Mesenchymal stem cell (in vitro differentiated cells and primary cell): Measurements from ENCODE around the gene SPATS2.

ENCODE experiments used
- DNase-seq: peaks from one replicate; pipeline ENCODE4 v3.0.0-alpha.2; 2013
- H2AFZ ChIP-seq: one replicate; pipeline ENCODE4 v1.6.1; 2013; ENCODE audit warnings: low read depth, mild to moderate bottlenecking, control low read depth, inconsistent platforms, low read length, moderate library complexity
- H2AK5ac ChIP-seq: 2 replicates; pipeline ENCODE4 v1.6.1; 2013; ENCODE audit warnings: low read length, moderate library complexity, mild to moderate bottlenecking, inconsistent platforms; ENCODE audit not compliant: severe bottlenecking
- H2BK120ac ChIP-seq: one replicate; pipeline ENCODE4 v1.6.1; 2013; ENCODE audit warnings: low read depth, mild to moderate bottlenecking, inconsistent platforms, low read length, moderate library complexity
- H2BK12ac ChIP-seq, 2 experiments: one replicate each; pipeline ENCODE4 v1.6.1; 2013; ENCODE audit warnings: inconsistent platforms in 2 of 2, low read length in 2 of 2, mild to moderate bottlenecking in 2 of 2, moderate library complexity in 2 of 2, control low read depth in 1 of 2
- H2BK15ac ChIP-seq: one replicate; pipeline ENCODE4 v1.6.1; 2013; ENCODE audit warnings: mild to moderate bottlenecking, low read depth, inconsistent platforms; ENCODE audit not compliant: poor library complexity, severe bottlenecking
- H2BK5ac ChIP-seq: 2 replicates; pipeline ENCODE4 v1.6.1; 2013; ENCODE audit warnings: low read depth, mild to moderate bottlenecking, low read length, control low read depth, inconsistent platforms; ENCODE audit not compliant: poor library complexity, severe bottlenecking
- H3K14ac ChIP-seq, 2 experiments: one replicate each; pipeline ENCODE4 v1.6.1; 2013; ENCODE audit warnings: inconsistent platforms in 2 of 2, low read length in 2 of 2, control low read depth in 1 of 2, mild to moderate bottlenecking in 1 of 2, moderate library complexity in 1 of 2
- H3K18ac ChIP-seq, 2 experiments: one replicate each; pipeline ENCODE4 v1.6.1; 2013; ENCODE audit warnings: inconsistent platforms in 2 of 2, low read length in 2 of 2, control low read depth in 1 of 2, low read depth in 1 of 2, mild to moderate bottlenecking in 1 of 2
- H3K23ac ChIP-seq, 2 experiments: one replicate each; pipeline ENCODE4 v1.6.1; 2013; ENCODE audit warnings: inconsistent platforms in 2 of 2, low read length in 2 of 2, mild to moderate bottlenecking in 2 of 2, moderate library complexity in 2 of 2, control low read depth in 1 of 2
- H3K27ac ChIP-seq: 2 replicates; pipeline ENCODE4 v1.5.1; 2013; ENCODE audit warnings: mild to moderate bottlenecking, moderate library complexity, low read length, control low read depth, inconsistent platforms; ENCODE audit not compliant: poor library complexity, severe bottlenecking
- H3K27me3 ChIP-seq, 2 experiments: 2 replicates each; pipeline versions ENCODE4 v1.6.1 to v1.7.0; 2013; ENCODE audit warnings: low read length in 2 of 2, mild to moderate bottlenecking in 2 of 2, moderate library complexity in 2 of 2, control low read depth in 1 of 2, inconsistent platforms in 1 of 2; ENCODE audit not compliant: control insufficient read depth in 1 of 2, insufficient read depth in 1 of 2
- H3K36me3 ChIP-seq, 2 experiments: 2 replicates each; pipeline versions ENCODE4 v1.6.1 to v1.7.0; 2013; ENCODE audit warnings: low read length in 2 of 2, control low read depth in 1 of 2, inconsistent platforms in 1 of 2, low read depth in 1 of 2, mild to moderate bottlenecking in 1 of 2; ENCODE audit not compliant: insufficient read depth in 2 of 2, control insufficient read depth in 1 of 2
- H3K4ac ChIP-seq, 2 experiments: one replicate each; pipeline ENCODE4 v1.6.1; 2013; ENCODE audit warnings: inconsistent platforms in 2 of 2, low read length in 2 of 2, mild to moderate bottlenecking in 2 of 2, moderate library complexity in 2 of 2, control low read depth in 1 of 2, low read depth in 1 of 2
- H3K4me1 ChIP-seq: 2 replicates; pipeline ENCODE4 v1.6.1; 2013; ENCODE audit warnings: low read depth, low read length, control low read depth; ENCODE audit not compliant: control insufficient read depth, insufficient read depth
- H3K4me2 ChIP-seq: 2 replicates; pipeline ENCODE4 v1.6.1; 2013; ENCODE audit warnings: low read length, mild to moderate bottlenecking, inconsistent platforms; ENCODE audit not compliant: poor library complexity, severe bottlenecking
- H3K4me3 ChIP-seq, 2 experiments: 2 replicates each; pipeline versions ENCODE4 v1.5.1 to v1.7.0; 2013; ENCODE audit warnings: low read length in 2 of 2, mild to moderate bottlenecking in 2 of 2, control low read depth in 1 of 2, low read depth in 1 of 2; ENCODE audit not compliant: insufficient read depth in 1 of 2
- H3K79me1 ChIP-seq: replicated peaks from 2 replicates; pipeline ENCODE4 v1.6.1; 2013; ENCODE audit warnings: mild to moderate bottlenecking, control low read depth, low read length, inconsistent platforms; ENCODE audit not compliant: poor library complexity, severe bottlenecking
- H3K9ac ChIP-seq: 2 replicates; pipeline ENCODE4 v1.7.0; 2013; ENCODE audit warnings: mild to moderate bottlenecking, low read length, moderate library complexity
- H3K9me3 ChIP-seq: 2 replicates; pipeline ENCODE4 v1.7.0; 2013; ENCODE audit warnings: mild to moderate bottlenecking, low read length; ENCODE audit not compliant: control insufficient read depth
- H4K8ac ChIP-seq: one replicate; pipeline ENCODE4 v1.6.1; 2013; ENCODE audit warnings: inconsistent platforms, mild to moderate bottlenecking, low read length, moderate library complexity
- H4K91ac ChIP-seq: one replicate; pipeline ENCODE4 v1.6.1; 2013; ENCODE audit warnings: mild to moderate bottlenecking, low read length, inconsistent platforms
- WGBS: methylation state at CpG from one replicate; pipeline ENCODE4 v1.1.7; 2013; ENCODE audit warnings: mixed read lengths; 5-methylcytosine and 5-hydroxymethylcytosine counted together

The SPATS2 gene

GRCh38 chr12:49334226-49334625 is 33.0 kb upstream of the SPATS2 start:
- Histone ChIP-seq H3K14ac (no peak overlapping the region), H2BK12ac (no peak overlapping the region), H3K9ac (no peak overlapping the region), H3K18ac (no peak overlapping the region), H2BK5ac (no peak overlapping the region), H3K79me1 (no peaks in the 10 kb centered on the region), H3K4me3 (no peak overlapping the region), H4K8ac (no peak overlapping the region), H3K9me3 (no peaks in the 10 kb centered on the region), H3K23ac (no peak overlapping the region), H3K27ac (no peak overlapping the region), H2BK15ac (no peak overlapping the region), H3K27me3 (peaks cover 39 to 66% of the 10 kb centered on the region in 2 experiments), H3K4me1 (peaks cover 16% of the 10 kb centered on the region), H2AK5ac (no peak overlapping the region), H3K36me3 (peaks cover 0 to 12% of the 10 kb centered on the region in 2 experiments), H2AFZ (no peak overlapping the region), H3K4ac (no peak overlapping the region), H2BK120ac (no peak overlapping the region), H4K91ac (no peak overlapping the region), H3K4me2 (no peak overlapping the region)
- no peak for DNase-seq
- WGBS, result 80% methylated on average over 19 of the region's 19 CpGs

GRCh38 chr12:49334681-49335080 is 32.6 kb upstream of the SPATS2 start:
- Histone ChIP-seq H3K36me3 (peaks cover 0 to 10% of the 10 kb centered on the region in 2 experiments), H3K9me3 (no peaks in the 10 kb centered on the region), H3K9ac (no peak overlapping the region), H4K91ac (no peak overlapping the region), H3K4me3 (no peak overlapping the region), H3K4me1 (peaks cover 17% of the 10 kb centered on the region), H3K4ac (no peak overlapping the region), H2BK120ac (no peak overlapping the region), H4K8ac (no peak overlapping the region), H2BK5ac (no peak overlapping the region), H3K14ac (no peak overlapping the region), H2AFZ (no peak overlapping the region), H2BK15ac (no peak overlapping the region), H3K27me3 (peaks cover 44 to 70% of the 10 kb centered on the region in 2 experiments), H3K4me2 (no peak overlapping the region), H2BK12ac (no peak overlapping the region), H3K23ac (no peak overlapping the region), H3K18ac (no peak overlapping the region), H3K79me1 (no peaks in the 10 kb centered on the region), H2AK5ac (no peak overlapping the region), H3K27ac (no peak overlapping the region)
- no peak for DNase-seq
- 79% methylated on average over 11 of the region's 12 CpGs for WGBS

DNA sequence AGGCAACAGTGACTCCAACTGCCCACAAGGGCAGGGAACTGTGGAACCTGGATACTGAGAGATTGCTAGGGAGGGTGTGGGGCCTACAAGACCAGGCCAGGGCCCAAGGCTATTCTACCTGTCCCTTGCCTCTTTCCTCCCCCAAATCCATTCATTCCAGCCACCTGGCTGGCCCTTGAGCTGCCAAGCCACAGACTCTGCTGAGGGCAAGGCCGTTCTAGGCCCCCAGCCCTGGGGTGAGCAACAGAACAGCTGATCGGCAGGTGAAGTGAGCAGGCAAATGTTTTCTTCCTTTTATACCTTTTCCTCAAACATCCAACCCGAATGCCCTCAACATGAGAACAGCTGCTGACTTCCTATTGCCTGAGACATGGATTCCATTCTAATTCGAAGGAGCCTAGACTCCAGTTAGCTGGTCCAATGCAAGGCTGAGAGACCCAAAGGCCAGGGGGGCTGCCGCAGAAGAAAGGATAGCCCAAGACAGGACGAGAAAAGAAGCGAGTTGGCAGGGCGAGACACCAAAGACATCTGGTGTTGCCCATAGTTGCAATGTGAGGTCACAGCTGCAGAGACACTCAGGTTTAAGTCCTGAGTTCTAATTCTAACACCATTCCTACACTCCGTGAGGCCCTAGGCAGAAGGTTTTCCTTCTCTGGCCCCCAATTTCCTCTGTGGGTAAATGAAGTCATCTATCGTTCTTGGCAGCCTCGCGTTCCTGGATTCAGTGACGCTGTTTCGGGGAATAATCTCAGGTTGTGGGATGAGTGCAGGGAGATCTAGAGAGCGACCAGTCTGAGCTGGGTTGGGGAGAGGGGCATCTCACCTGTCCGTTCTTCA is 31.9 kb upstream of the SPATS2 start:
- Histone ChIP-seq H4K8ac (no peak overlapping the region), H3K4me1 (peaks cover 17% of the 10 kb centered on the region), H2BK120ac (no peak overlapping the region), H3K27me3 (peaks cover 50 to 77% of the 10 kb centered on the region in 2 experiments), H3K14ac (no peak overlapping the region), H4K91ac (no peak overlapping the region), H3K27ac (no peak overlapping the region), H3K4ac (no peak overlapping the region), H3K79me1 (no peaks in the 10 kb centered on the region), H3K9me3 (no peaks in the 10 kb centered on the region), H3K4me2 (no peak overlapping the region), H2AFZ (no peak overlapping the region), H3K23ac (no peak overlapping the region), H3K18ac (no peak overlapping the region), H2BK12ac (no peak overlapping the region), H3K4me3 (no peak overlapping the region), H3K9ac (no peak overlapping the region), H2BK15ac (no peak overlapping the region), H2BK5ac (no peak overlapping the region), H2AK5ac (no peak overlapping the region), H3K36me3 (peaks cover 0 to 6% of the 10 kb centered on the region in 2 experiments)
- WGBS, result 76% methylated on average over 16 of the region's 16 CpGs
- no peak for DNase-seq

DNA sequence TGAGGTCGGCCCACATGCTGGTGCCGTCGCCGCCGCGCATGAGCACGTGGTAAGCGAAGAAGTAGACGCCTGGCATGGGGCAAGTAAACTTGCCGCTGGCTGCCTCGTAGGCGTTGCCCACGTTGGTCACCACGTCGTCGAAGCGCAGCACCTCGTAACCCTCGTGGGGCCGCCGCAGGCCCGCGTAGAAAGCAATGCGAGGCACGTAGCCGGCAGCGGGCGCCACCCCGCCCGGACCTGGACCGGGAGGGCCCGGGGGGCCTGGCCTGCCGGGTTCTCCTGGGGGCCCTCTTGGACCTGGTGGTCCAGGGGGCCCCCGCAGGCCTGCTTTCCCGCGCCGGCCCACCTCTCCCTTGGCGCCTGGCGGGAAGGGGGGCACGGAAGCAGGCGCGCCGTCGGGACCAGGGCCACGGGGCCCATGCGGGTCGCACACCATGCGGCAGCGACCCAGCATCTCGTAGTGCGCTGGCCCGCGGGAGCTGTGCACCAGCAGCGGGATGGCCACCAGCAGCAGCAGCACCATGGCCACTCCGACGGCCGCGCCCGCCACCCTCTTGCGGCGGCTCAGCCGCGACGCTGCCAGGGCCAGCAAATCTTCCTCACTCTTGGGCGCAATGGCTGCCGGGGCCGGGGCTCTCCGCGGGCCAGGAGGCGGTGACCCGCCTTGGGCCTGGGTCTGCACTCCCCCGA is 31.2 kb upstream of the SPATS2 start:
- Histone ChIP-seq H3K27ac (no peak overlapping the region), H3K27me3 (peaks cover 58 to 84% of the 10 kb centered on the region in 2 experiments), H3K4me3 (no peak overlapping the region), H3K9ac (no peak overlapping the region), H3K4ac (no peak overlapping the region), H2AK5ac (no peak overlapping the region), H3K18ac (no peak overlapping the region), H3K23ac (peak overlapping the region in 1 of 2 experiments; percentile 60), H3K79me1 (no peaks in the 10 kb centered on the region), H2AFZ (no peak overlapping the region), H2BK15ac (no peak overlapping the region), H3K14ac (no peak overlapping the region), H3K36me3 (peaks cover 0 to 6% of the 10 kb centered on the region in 2 experiments), H2BK120ac (no peak overlapping the region), H3K4me2 (no peak overlapping the region), H3K4me1 (peaks cover 17% of the 10 kb centered on the region), H3K9me3 (no peaks in the 10 kb centered on the region), H2BK12ac (no peak overlapping the region), H4K91ac (no peak overlapping the region), H4K8ac (no peak overlapping the region), H2BK5ac (no peak overlapping the region)
- no peak for DNase-seq
- WGBS, result 24% methylated on average over 70 of the region's 72 CpGs
